ENCODE results near the gene ATF6.
"Not testable (repeated sequence)": the region's sequence is repeated elsewhere in the genome, so short reads cannot be mapped to it uniquely, and the experiment has no call there.

ATF6 gene

DNA sequence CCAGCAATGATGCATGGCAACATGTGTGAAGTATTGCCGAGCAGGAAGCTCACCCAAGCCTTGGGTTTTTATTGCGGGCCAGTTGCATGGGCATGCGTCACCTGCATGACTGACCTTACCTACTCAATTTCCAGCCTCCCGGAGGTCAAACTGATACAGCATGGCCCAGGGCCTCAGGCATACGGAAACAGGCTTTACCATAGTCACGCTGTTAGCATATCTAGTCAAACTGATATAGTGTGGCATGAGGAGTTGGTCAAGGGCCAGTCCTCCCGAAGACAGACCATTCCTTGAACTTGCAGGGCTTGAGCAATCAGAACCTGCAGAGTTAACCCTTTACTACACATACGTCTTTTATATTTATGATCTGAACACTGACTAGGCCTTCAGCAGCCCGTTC is 22.9 kb upstream of the ATF6 start:
- DNase-seq (ENCODE audit: low read depth): no peak
- TF ChIP-seq, protein P1, sequence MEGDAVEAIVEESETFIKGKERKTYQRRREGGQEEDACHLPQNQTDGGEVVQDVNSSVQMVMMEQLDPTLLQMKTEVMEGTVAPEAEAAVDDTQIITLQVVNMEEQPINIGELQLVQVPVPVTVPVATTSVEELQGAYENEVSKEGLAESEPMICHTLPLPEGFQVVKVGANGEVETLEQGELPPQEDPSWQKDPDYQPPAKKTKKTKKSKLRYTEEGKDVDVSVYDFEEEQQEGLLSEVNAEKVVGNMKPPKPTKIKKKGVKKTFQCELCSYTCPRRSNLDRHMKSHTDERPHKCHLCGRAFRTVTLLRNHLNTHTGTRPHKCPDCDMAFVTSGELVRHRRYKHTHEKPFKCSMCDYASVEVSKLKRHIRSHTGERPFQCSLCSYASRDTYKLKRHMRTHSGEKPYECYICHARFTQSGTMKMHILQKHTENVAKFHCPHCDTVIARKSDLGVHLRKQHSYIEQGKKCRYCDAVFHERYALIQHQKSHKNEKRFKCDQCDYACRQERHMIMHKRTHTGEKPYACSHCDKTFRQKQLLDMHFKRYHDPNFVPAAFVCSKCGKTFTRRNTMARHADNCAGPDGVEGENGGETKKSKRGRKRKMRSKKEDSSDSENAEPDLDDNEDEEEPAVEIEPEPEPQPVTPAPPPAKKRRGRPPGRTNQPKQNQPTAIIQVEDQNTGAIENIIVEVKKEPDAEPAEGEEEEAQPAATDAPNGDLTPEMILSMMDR (IDR thresholded peaks at IDR 0.05; ENCODE audit: low read depth, low read length, missing control alignments): no peak
- no peak overlapping the region for H3K4me3 ChIP-seq (ENCODE audit: low read depth, low read length)
- in situ Hi-C loops (cut with HindIII; ENCODE audit: low sequenced_read_pairs): loop anchor here (25.0 kb wide), 1 partner anchor 531 kb away; the partner anchor contains the start of genes APOA2, FCER1G and NDUFS2

DNA sequence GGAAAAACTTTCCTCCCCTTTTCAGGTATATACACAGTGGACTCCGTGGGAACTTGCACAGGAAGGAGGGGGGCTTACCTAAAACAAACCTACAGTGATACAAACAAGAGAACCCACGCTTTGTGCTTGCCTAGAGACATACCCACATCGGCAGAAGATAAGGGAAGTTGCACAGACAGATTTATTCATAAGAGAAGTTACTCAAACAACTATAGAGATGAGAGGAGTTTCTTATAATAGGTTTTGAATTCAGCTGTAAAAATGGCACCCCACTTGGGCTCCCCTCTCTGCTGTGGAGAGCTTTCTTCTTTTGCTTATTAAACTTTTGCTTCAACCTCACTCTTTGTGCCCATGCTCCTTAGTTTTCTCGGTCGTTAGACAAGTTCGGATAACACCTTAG is 18.3 kb upstream of the ATF6 start:
- DNase-seq (ENCODE audit: low read depth): no peak
- H3K4me3 ChIP-seq (ENCODE audit: low read depth, low read length): no peak overlapping the region
- in situ Hi-C loops (cut with HindIII; ENCODE audit: low sequenced_read_pairs): loop anchor here (25.0 kb wide), 1 partner anchor 536 kb away; the partner anchor contains the start of genes APOA2, FCER1G and NDUFS2
- TF ChIP-seq, protein P1 (IDR thresholded peaks at IDR 0.05; ENCODE audit: low read depth, low read length, missing control alignments): no peak

DNA sequence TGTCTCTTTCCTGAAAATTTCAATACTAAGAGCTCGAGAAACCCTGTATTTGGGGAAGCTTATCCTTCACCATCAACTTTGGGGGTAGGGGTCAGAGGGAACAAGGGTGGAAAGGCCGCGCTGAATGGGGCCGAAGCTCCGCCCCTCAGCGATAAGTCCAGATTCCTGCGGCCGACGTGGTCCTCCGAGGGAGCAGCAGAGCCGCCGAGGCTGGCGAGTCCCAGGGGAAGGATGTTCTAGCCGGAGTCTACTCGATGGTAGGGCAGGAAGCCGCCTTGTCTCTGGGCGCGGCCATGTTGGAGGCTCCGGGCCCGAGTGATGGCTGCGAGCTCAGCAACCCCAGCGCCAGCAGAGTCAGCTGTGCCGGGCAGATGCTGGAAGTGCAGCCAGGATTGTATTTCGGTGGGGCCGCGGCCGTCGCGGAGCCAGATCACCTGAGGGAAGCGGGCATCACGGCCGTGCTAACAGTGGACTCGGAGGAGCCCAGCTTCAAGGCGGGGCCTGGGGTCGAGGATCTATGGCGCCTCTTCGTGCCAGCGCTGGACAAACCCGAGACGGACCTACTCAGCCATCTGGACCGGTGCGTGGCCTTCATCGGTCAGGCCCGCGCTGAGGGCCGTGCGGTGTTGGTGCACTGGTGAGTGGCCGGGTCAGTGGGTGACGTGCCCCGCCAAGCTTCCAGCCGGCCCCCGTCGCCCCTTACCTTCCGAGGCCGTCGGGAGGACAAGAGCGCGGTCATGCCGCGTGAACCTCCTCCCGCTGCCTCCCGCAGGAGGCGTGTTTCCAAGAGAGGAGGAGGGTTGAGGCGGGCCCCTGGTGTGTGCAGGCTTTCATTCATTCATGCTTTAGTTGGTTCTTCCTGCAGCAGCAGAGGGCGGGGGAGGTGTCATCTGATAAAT is 16.4 kb upstream of the ATF6 start, which contains the start of gene DUSP12:
Gene DUSP12, plus strand, starts transcription at position 278 of the 899 bp plus-strand sequence. Its CDS starts 16 bp downstream, at position 294.
- TF ChIP-seq, protein P1 (IDR thresholded peaks at IDR 0.05; ENCODE audit: low read depth, low read length, missing control alignments): no peak
- H3K4me3 ChIP-seq (ENCODE audit: low read depth, low read length): peak within 1 kb of the TSS; percentile 70
- in situ Hi-C loops (cut with HindIII; ENCODE audit: low sequenced_read_pairs): loop anchor here (25.0 kb wide), 1 partner anchor 537 kb away; the partner anchor contains the start of genes APOA2, FCER1G and NDUFS2
- peak; percentile 89 for DNase-seq (ENCODE audit: low read depth)

DNA sequence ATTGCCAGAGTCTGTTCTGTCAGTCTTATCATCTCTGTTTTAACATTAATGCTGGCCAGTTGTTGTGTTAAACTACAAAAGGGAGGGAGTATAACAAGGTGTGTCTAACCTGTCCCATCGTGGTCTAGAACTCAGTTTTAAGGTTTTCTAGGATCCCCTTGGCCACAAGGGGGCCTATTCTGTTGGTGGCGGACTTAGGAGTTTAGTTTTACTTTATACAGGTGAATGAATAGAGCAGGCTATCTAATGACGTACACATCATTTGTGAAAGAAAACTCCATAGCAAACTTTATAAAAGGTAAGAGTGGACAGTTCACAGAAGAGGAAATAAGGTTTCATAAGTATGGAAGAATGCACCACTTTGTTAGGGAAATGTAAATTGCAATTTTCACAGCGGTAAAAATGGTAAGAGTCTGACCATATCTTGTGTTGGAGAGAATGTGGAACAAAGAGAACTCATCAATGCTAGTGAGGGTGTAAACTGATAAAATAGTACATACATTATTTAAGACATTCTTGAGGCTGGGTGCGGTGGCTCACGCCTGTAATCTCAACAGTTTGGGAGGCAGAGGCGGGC is 2.5 kb upstream of the ATF6 start:
- TF ChIP-seq, protein P1 (IDR thresholded peaks at IDR 0.05; ENCODE audit: low read depth, low read length, missing control alignments): peak; percentile 55
- no peak overlapping the region for H3K4me3 ChIP-seq (ENCODE audit: low read depth, low read length)
- in situ Hi-C loops (cut with HindIII; ENCODE audit: low sequenced_read_pairs): no loop called here
- no peak for DNase-seq (ENCODE audit: low read depth)

DNA sequence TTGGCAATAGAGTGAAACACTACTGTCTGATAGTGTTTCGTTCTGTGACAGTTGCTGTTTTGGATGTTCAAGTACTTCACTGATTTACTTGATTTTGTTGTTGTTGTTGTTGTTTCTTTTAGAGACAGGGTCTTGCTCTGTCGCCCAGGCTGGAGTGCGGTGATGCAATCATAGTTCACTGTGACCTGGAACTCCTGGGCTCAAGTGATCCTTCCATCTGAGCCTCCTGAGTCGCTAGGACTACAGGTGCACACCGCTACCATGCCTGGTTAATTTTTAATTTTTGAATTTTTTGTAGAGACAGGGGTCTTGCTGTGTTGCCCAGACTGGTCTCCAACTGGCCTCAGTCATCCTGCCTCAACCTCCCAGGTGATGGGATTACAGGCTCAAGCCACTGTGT is 2.3 kb downstream of the ATF6 start:
- TF ChIP-seq, protein P1 (IDR thresholded peaks at IDR 0.05; ENCODE audit: low read depth, low read length, missing control alignments): no peak
- no peak for DNase-seq (ENCODE audit: low read depth)
- in situ Hi-C loops (cut with HindIII; ENCODE audit: low sequenced_read_pairs): no loop called here
- H3K4me3 ChIP-seq (ENCODE audit: low read depth, low read length): no peak overlapping the region

DNA sequence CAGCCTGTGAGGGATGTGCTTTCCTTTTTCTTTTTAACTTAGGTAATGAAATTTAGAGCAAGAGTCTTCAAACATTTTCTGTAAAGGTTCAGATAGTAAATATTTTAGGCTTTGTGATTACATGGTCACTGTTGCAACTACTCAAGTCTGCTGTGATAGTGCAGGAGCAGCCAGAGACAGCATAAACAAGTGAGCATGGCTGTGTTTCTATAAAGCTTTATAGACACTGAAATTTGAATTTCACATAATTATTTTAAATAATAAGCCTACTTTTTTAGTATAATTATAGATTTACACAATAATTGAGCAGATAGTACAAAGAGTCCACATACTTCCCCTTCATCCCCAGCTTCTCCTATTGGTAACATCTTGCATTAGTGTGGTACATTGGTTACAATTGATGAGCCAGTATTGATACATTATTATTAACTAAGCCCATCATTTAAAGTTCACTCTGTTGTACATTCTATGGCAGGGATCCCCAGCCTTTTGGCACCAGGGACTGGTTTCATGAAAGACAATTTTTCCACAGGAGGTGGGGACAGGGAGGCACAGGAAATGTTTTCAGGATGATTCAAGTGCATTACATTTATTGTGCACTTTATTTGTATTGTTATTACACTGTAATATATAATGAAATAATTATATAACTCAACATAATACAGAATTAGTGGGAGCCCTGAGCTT is 3.0 kb downstream of the ATF6 start:
- in situ Hi-C loops (cut with HindIII; ENCODE audit: low sequenced_read_pairs): no loop called here
- no peak overlapping the region for H3K4me3 ChIP-seq (ENCODE audit: low read depth, low read length)
- TF ChIP-seq, protein P1 (IDR thresholded peaks at IDR 0.05; ENCODE audit: low read depth, low read length, missing control alignments): no peak
- no peak for DNase-seq (ENCODE audit: low read depth)

DNA sequence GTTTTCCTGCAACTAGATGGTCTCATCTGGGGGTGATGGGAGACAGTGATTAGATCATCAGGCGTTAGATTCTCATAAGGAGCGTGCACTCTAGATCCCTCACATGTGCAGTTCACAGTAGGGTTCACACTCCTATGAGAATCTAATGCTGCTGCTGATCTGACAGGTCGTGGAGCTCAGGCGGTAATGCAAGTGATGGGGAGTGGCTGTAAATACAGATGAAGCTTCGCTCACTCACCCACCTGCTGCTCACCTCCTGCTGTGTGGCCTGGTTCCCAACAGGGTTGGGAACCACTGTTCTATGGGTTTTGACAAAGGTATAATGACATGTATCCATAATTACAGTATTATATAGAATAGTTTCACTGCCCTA is 3.5 kb downstream of the ATF6 start:
- in situ Hi-C loops (cut with HindIII; ENCODE audit: low sequenced_read_pairs); DNase-seq (ENCODE audit: low read depth): not testable (repeated sequence)

More for the DNA sequence above, 3.5 kb downstream of the ATF6 start:
- not testable (repeated sequence) for H3K4me3 ChIP-seq (ENCODE audit: low read depth, low read length)
